HL-60/S4 (cell line): Measurements from ENCODE around the gene PPP4R2.

ENCODE experiments used
- in situ Hi-C: fragments of 300-500 bp; cut with MboI; formaldehyde crosslinking; loops from 2 replicates; pipeline ENCODE4 v1.14.3; 2022; ENCODE audit warnings: low sequenced_read_pairs

The PPP4R2 gene

GRCh38 chr3:73100741-73101559 is 104.3 kb downstream of the PPP4R2 start:
- in situ Hi-C loops = no loop called here

DNA sequence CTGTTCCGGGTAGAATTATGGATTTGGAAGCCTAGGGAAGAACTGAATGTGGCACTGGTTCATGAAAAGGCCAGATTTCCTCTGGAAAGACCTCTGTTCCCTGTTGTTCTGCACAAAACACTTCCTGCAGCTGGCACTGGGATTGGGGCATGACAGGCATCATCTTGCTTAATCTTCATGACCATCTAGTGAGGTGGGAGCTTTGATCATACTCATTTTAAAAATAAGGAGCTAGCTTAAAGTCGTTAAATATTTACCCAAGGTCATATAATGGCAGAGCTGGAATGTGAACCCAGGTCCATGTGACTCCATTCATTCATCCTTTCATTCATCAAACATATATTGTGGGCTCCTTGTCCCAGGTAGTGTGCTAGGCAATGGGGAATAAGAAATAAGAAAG is 105.3 kb downstream of the PPP4R2 start:
- in situ Hi-C loops = no loop called here

- in situ Hi-C loops = no loop called here
Observed at GRCh38 chr3:73107215-73107614, 110.6 kb downstream of the PPP4R2 start.

DNA sequence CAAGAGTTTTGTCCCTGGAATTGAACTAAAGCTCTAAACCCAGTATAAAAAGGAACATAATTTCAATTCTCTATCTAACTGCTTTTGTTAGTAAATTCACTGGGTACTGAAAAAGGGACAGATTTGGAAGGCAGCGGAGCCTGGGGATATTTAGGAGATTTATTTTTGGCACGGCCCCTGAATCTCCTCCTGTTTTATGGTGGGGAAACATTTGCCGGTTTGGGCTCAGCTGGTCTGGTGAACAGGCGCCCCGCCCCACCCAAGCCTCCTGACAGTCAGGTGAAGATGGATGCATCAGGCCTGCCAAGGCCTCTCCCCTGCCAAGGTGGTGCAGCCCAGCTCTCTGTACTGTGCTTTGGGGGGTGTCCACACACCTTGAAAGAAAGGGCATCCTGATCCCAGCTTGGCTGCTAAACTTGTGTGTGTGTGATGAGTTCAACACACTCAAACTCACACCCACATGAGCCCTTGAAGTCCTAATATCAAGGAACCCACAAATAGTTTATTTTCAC is 111.1 kb downstream of the PPP4R2 start:
- in situ Hi-C loops = no loop called here

DNA sequence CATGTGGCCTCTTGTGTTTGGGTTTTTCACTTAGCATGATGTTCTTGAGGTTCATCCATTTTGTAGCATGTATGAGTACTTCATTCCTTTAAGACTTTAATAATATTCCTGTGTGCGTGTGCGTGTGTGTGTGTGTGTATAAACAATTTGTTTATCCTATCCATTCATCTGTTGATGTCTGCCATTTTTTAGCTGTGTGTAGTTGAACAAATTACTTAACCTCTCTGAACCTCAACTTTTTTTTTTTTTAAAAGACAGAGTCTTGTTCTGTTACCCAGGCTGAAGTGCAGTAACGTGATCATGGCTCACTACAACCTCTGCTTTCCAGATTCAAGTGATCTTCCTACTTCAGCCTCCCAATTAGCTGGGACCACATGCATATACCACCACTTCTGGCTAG is 112.1 kb downstream of the PPP4R2 start:
- in situ Hi-C loops = no loop called here

DNA sequence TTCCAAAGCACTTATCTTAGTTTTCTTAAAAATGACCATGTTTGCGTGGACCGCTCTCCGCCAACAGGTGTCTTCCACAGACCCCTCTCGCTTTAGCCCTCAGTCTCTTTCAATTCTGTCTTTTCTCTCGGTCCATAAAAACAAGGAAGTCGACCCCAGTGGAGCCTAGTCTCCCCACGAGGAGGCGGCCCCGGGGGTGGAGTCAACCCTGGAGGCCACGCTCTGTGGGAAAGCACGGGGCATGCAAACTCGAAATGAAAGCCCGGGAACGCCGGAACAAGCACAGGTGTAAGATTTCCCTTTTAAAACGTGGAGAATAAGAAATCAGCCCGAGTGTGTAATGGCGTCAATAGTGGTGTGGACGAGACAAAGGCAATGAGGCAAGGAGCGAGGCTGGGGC is 113.9 kb downstream of the PPP4R2 start:
- in situ Hi-C loops = no loop called here

- in situ Hi-C loops = no loop called here
Observed at GRCh38 chr3:73114711-73115110, 118.1 kb downstream of the PPP4R2 start.

GRCh38 chr3:73115806-73116205 is 119.2 kb downstream of the PPP4R2 start:
- in situ Hi-C loops = no loop called here
